HG03135 (cell line): ENCODE results near the gene C19orf18.

ENCODE experiments used
- ATAC-seq: cut with Tn5 transposase; IDR thresholded peaks from one replicate; pipeline ENCODE4 v1.9.1; 2021; ENCODE audit warnings: mild to moderate bottlenecking, moderate library complexity; ENCODE audit not compliant: unreplicated experiment

The C19orf18 gene

GRCh38 chr19:57949296-57949695 is 25.0 kb downstream of the C19orf18 start:
- ATAC-seq = no peak

- peak; percentile 80 for ATAC-seq
Observed at GRCh38 chr19:57947419-57948134, 26.8 kb downstream of the C19orf18 start, which contains the start of gene ZNF256. Gene ZNF256 (minus strand): TSS chr19:57947706. CDS start chr19:57947474, 232 bp downstream.

GRCh38 chr19:57947088-57947418 is 27.3 kb downstream of the C19orf18 start:
- ATAC-seq = no peak

GRCh38 chr19:57946316-57946715 is 28.0 kb downstream of the C19orf18 start:
- no peak for ATAC-seq

- no peak for ATAC-seq
Observed at GRCh38 chr19:57941593-57941992, 32.7 kb downstream of the C19orf18 start.

- ATAC-seq = no peak
Observed at GRCh38 chr19:57935731-57936130, 38.6 kb downstream of the C19orf18 start.

- ATAC-seq = peak; percentile 80
Observed at GRCh38 chr19:57934820-57935665, 39.3 kb downstream of the C19orf18 start, which contains the start of gene ZNF418. Gene ZNF418 (minus strand): TSS chr19:57935402. CDS start chr19:57933822, 1,580 bp downstream.

- ATAC-seq = no peak
Observed at GRCh38 chr19:57927587-57927986, 46.7 kb downstream of the C19orf18 start.

- peak; percentile 98 for ATAC-seq
Observed at GRCh38 chr19:57916168-57916995, 58.0 kb downstream of the C19orf18 start, which contains the start of gene ZNF417. Gene ZNF417 (minus strand): TSS chr19:57916592. CDS start chr19:57916411, 181 bp downstream.

- no peak for ATAC-seq
Observed at GRCh38 chr19:57914531-57914930, 59.8 kb downstream of the C19orf18 start.
